ENCODE data around the gene FOXO3.

- no peak for TF ChIP-seq POLR2A (IDR thresholded peaks at IDR 0.05; ENCODE audit: low read length)
- TF ChIP-seq GATA1 (IDR thresholded peaks at IDR 0.05; ENCODE audit: low read depth, low read length): no peak
Observed at GRCh38 chr6:108723594-108723993, 162.9 kb downstream of the FOXO3 start.

Data from erythroblast (primary cell).